IMR-90 (cell line): Measurements from ENCODE around the gene TCFL5. TPM values are rescaled to one million over a fixed set of nuclear protein-coding genes. Genes with fewer than 3 reads are reported as not detected.
A peak's percentile ranks its signal among the peaks of the same experiment; 100 is the strongest.

Experiments
- ATAC-seq: fragments of 200-7000 bp; cut with Tn5 transposase; 2 replicates; pipeline ENCODE4 v1.9.1; 2020; ENCODE audit warnings: low read depth, mild to moderate bottlenecking, moderate library complexity
- BruUV-seq: library from RNA; stranded (reverse); fragments of 400-500 nt; replicated peaks from 2 replicates; lab custom pipeline; 2021; lab: Mats Ljungman, UMichigan
- CTCF ChIA-PET: fragments of 300-600 bp; formaldehyde crosslinking; extraction: SDS; loops from one replicate; lab custom pipeline; 2021; ENCODE audit warnings: antibody characterized with exemption; lab: Yijun Ruan, JAX
- POLR2A ChIA-PET: fragments of 300-600 bp; sonication (Branson Sonifier 250); formaldehyde crosslinking; loops from one replicate; lab custom pipeline; 2022; ENCODE audit warnings: antibody characterized with exemption; ENCODE audit not compliant: unreplicated experiment; lab: Charles Lee
- DNase-seq: peaks from one replicate; pipeline ENCODE4 v3.0.0; 2013
- H2AFZ ChIP-seq: replicated peaks from 2 replicates; pipeline ENCODE3; 2013; ENCODE audit warnings: low read length, mild to moderate bottlenecking; ENCODE audit not compliant: poor library complexity
- H2AK5ac ChIP-seq: 2 replicates; pipeline ENCODE4 v1.6.1; 2013; ENCODE audit warnings: low read depth, low read length, inconsistent platforms
- H2AK9ac ChIP-seq: replicated peaks from 2 replicates; pipeline ENCODE3; 2013; ENCODE audit warnings: mild to moderate bottlenecking, low read depth, low read length, moderate library complexity; ENCODE audit not compliant: poor library complexity
- H2BK120ac ChIP-seq: 2 replicates; pipeline ENCODE4 v1.6.1; 2013; ENCODE audit warnings: low read depth, low read length, inconsistent platforms
- H2BK15ac ChIP-seq: 3 replicates; pipeline ENCODE4 v1.6.1; 2013; ENCODE audit warnings: low read depth, low read length, inconsistent platforms
- H2BK20ac ChIP-seq: 2 replicates; pipeline ENCODE4 v1.6.1; 2013; ENCODE audit warnings: low read depth, mild to moderate bottlenecking, inconsistent platforms, low read length, moderate library complexity
- H2BK5ac ChIP-seq: 2 replicates; pipeline ENCODE4 v1.6.1; 2013; ENCODE audit warnings: mild to moderate bottlenecking, low read depth, low read length, inconsistent platforms; ENCODE audit not compliant: poor library complexity, severe bottlenecking
- H3K14ac ChIP-seq: replicated peaks from 2 replicates; pipeline ENCODE4 v1.6.1; 2013; ENCODE audit warnings: low read depth, low read length, inconsistent platforms
- H3K18ac ChIP-seq: 2 replicates; pipeline ENCODE4 v1.6.1; 2013; ENCODE audit warnings: low read depth, low read length, control low read depth
- H3K23ac ChIP-seq: 2 replicates; pipeline ENCODE4 v1.6.1; 2013; ENCODE audit warnings: low read depth, low read length, inconsistent platforms
- H3K27ac ChIP-seq: 2 replicates; pipeline ENCODE4 v1.5.1; 2013; ENCODE audit warnings: mild to moderate bottlenecking, control low read depth, low read length; ENCODE audit not compliant: insufficient read depth
- H3K27me3 ChIP-seq: 2 replicates; pipeline ENCODE4 v1.6.1; 2013; ENCODE audit warnings: low read length; ENCODE audit not compliant: control insufficient read depth, insufficient read depth
- H3K36me3 ChIP-seq: 2 replicates; pipeline ENCODE4 v1.6.1; 2013; ENCODE audit warnings: low read length, mixed read lengths; ENCODE audit not compliant: control insufficient read depth, insufficient read depth
- H3K4ac ChIP-seq: 2 replicates; pipeline ENCODE4 v1.6.1; 2013; ENCODE audit warnings: low read depth, low read length, inconsistent platforms
- H3K4me1 ChIP-seq: 2 replicates; pipeline ENCODE4 v1.6.1; 2013; ENCODE audit warnings: low read length, mixed read lengths; ENCODE audit not compliant: control insufficient read depth, insufficient read depth
- H3K4me2 ChIP-seq: 2 replicates; pipeline ENCODE4 v1.6.1; 2013; ENCODE audit warnings: low read depth, mild to moderate bottlenecking, control low read depth, low read length, moderate library complexity
- H3K4me3 ChIP-seq: 2 replicates; pipeline ENCODE4 v1.5.1; 2013; ENCODE audit warnings: low read depth, mild to moderate bottlenecking, control low read depth, low read length, moderate library complexity; ENCODE audit not compliant: insufficient read depth
- H3K56ac ChIP-seq: 2 replicates; pipeline ENCODE4 v1.6.1; 2013; ENCODE audit warnings: low read length, inconsistent platforms; ENCODE audit not compliant: insufficient read depth; ENCODE audit errors: extremely low read depth
- H3K79me1 ChIP-seq, 2 experiments: 2 replicates each; pipeline ENCODE4 v1.6.1; 2013; ENCODE audit warnings: low read length in 2 of 2, inconsistent platforms in 1 of 2, low read depth in 1 of 2
- H3K9ac ChIP-seq: 2 replicates; pipeline ENCODE4 v1.6.1; 2013; ENCODE audit warnings: low read depth, low read length, control low read depth
- H3K9me1 ChIP-seq: 2 replicates; pipeline ENCODE4 v1.6.1; 2013; ENCODE audit warnings: low read length, inconsistent platforms; ENCODE audit not compliant: insufficient read depth
- H3K9me3 ChIP-seq: 2 replicates; pipeline ENCODE4 v1.6.1; 2013; ENCODE audit warnings: low read length; ENCODE audit not compliant: control insufficient read depth, insufficient read depth
- H4K20me1 ChIP-seq: 2 replicates; pipeline ENCODE4 v1.6.1; 2013; ENCODE audit warnings: low read length, inconsistent platforms; ENCODE audit not compliant: insufficient read depth
- H4K5ac ChIP-seq: 2 replicates; pipeline ENCODE4 v1.6.1; 2013; ENCODE audit warnings: mild to moderate bottlenecking, low read depth, low read length, control low read depth
- H4K8ac ChIP-seq, 2 experiments: 2 replicates each; pipeline ENCODE4 v1.6.1; 2013; ENCODE audit warnings: low read depth in 2 of 2, low read length in 2 of 2, control low read depth in 1 of 2, inconsistent platforms in 1 of 2
- H4K91ac ChIP-seq: 2 replicates; pipeline ENCODE4 v1.6.1; 2013; ENCODE audit warnings: low read depth, low read length, inconsistent platforms; ENCODE audit not compliant: insufficient read depth
- BHLHE40 ChIP-seq: fragments of 150-350 bp; IDR thresholded peaks from 2 replicates; pipeline ENCODE4 v1.6.1; 2016; ENCODE audit warnings: mild to moderate bottlenecking, low read depth, low read length
- CEBPB ChIP-seq: IDR thresholded peaks from 2 replicates; pipeline ENCODE4 v1.6.1; 2012; ENCODE audit warnings: low read depth, low read length, improper control_type of control experiment
- CHD1 ChIP-seq: IDR thresholded peaks from 2 replicates; pipeline ENCODE4 v1.6.1; 2012; ENCODE audit warnings: low read depth, low read length, improper control_type of control experiment
- MAFK ChIP-seq: IDR thresholded peaks from 2 replicates; pipeline ENCODE4 v1.6.1; 2012; ENCODE audit warnings: low read depth, low read length, improper control_type of control experiment
- MAZ ChIP-seq: IDR thresholded peaks from 2 replicates; pipeline ENCODE4 v1.6.1; 2012; ENCODE audit warnings: low read depth, mild to moderate bottlenecking, low read length, improper control_type of control experiment, moderate library complexity, borderline replicate concordance
- MXI1 ChIP-seq: IDR thresholded peaks from 2 replicates; pipeline ENCODE4 v1.6.1; 2012; ENCODE audit warnings: low read depth, mild to moderate bottlenecking, low read length, moderate library complexity, borderline replicate concordance
- NFE2L2 ChIP-seq: fragments of 150-350 bp; IDR thresholded peaks from 2 replicates; pipeline ENCODE4 v1.6.1; 2016; ENCODE audit warnings: low read depth, mild to moderate bottlenecking, low read length
- POLR2A ChIP-seq: IDR thresholded peaks from 2 replicates; pipeline ENCODE4 v1.6.1; 2012; ENCODE audit warnings: mild to moderate bottlenecking, low read depth, low read length
- RAD21 ChIP-seq: IDR thresholded peaks from 2 replicates; pipeline ENCODE4 v1.6.1; 2012; ENCODE audit warnings: low read length, improper control_type of control experiment
- RFX5 ChIP-seq: IDR thresholded peaks from 2 replicates; pipeline ENCODE4 v1.8.0; 2012; ENCODE audit warnings: low read depth, mild to moderate bottlenecking, low read length, moderate library complexity
- SMC3 ChIP-seq: fragments of 150-350 bp; IDR thresholded peaks from 2 replicates; pipeline ENCODE4 v1.6.1; 2016; ENCODE audit warnings: low read depth, mild to moderate bottlenecking, antibody characterized with exemption, low read length, moderate library complexity
- USF2 ChIP-seq: fragments of 150-350 bp; IDR thresholded peaks from 2 replicates; pipeline ENCODE4 v1.6.1; 2017; ENCODE audit warnings: mild to moderate bottlenecking, antibody characterized with exemption, low read length, low read depth
- WGBS, 2 experiments: methylation state at CpG; one replicate each; pipeline versions ENCODE4 v1.1.5 to v1.1.7; 2013; ENCODE audit warnings: missing lambda C conversion rate in 2 of 2; ENCODE audit not compliant: insufficient read length in 1 of 2; ENCODE audit errors: extremely low coverage in 2 of 2; 5-methylcytosine and 5-hydroxymethylcytosine counted together
- dilution Hi-C: fragments of 300-500 bp; cut with HindIII; formaldehyde crosslinking; loops from one replicate; pipeline ENCODE4 v1.14.3; 2018; ENCODE audit warnings: low sequenced_read_pairs; ENCODE audit not compliant: unreplicated experiment
- in situ Hi-C: fragments of 300-500 bp; cut with MboI; formaldehyde crosslinking; loops from 3 replicates; pipeline ENCODE4 v1.14.3; 2019; ENCODE audit warnings: low sequenced_read_pairs, inconsistent platforms, mixed read lengths
- intact Hi-C: fragments of 100-400 bp; cut with micrococcal nuclease; formaldehyde crosslinking; loops from 2 replicates; pipeline ENCODE4 v1.10.0; 2022
- polyA plus RNA-seq, 3 experiments: library from polyadenylated mRNA; depleted of rRNA; stranded (reverse); fragments of >200 nt; gene quantifications; 2 replicates each; pipeline ENCODE4 v1.2.3, GENCODE V29; 2012; ENCODE audit warnings: low replicate concordance in 1 of 3
- total RNA-seq: library from RNA; depleted of rRNA; stranded (reverse); fragments of >200 nt; gene quantifications from 2 replicates; pipeline ENCODE4 v1.2.3, GENCODE V29; 2012

TCFL5 gene
- total and polyA plus RNA-seq, 2 of the 4 experiments (the other 2 are of a cell fraction), result 6.0 to 8.2 TPM

GRCh38 chr20:62860924-62861691, 514 bp downstream of the TCFL5 start:
- ATAC-seq (peak; percentile 41), DNase-seq (no peak)
- H3K27ac ChIP-seq, result peak overlapping the region; percentile 87; the same call in 1 of the 2 replicates
- no peak overlapping the region for H3K56ac ChIP-seq
- H3K79me1 ChIP-seq, result peaks cover 14 to 37% of the 10 kb centered on the region in 2 experiments
- peak overlapping the region; percentile 93 for H2AK9ac ChIP-seq
- peak overlapping the region; percentile 98 for H2AFZ ChIP-seq
- peaks cover 10% of the 10 kb centered on the region; the same call in 1 of the 2 replicates for H3K36me3 ChIP-seq
- dilution Hi-C loops (no loop called here), in situ Hi-C loops (no loop called here), intact Hi-C loops (loop anchor here (5.0 kb wide), 1 partner anchor 56 kb away; no protein-coding TSS in a partner anchor)
- BruUV-seq, result no TSS peak
- H3K23ac ChIP-seq, result peak overlapping the region; percentile 93; the same call in 1 of the 2 replicates
- H3K18ac ChIP-seq, result no peak overlapping the region
- H4K5ac ChIP-seq, result no peak overlapping the region
- H2AK5ac ChIP-seq, result peak overlapping the region; percentile 84; the same call in 1 of the 2 replicates
- H4K8ac ChIP-seq, result peak overlapping the region in 1 of 2 experiments; percentile 89; a peak in 2 of 4 replicates
- no peaks in the 10 kb centered on the region; the same call in 1 of the 2 replicates for H3K27me3 ChIP-seq
- no peak overlapping the region for H2BK15ac ChIP-seq
- peak overlapping the region; percentile 32 for H2BK5ac ChIP-seq
- H2BK120ac ChIP-seq, result no peak overlapping the region
- peaks cover 4% of the 10 kb centered on the region; the same call in 1 of the 2 replicates for H3K9me1 ChIP-seq
- H3K4me2 ChIP-seq, result peak overlapping the region; percentile 99
- peak overlapping the region; percentile 88 for H3K14ac ChIP-seq
- 1% methylated on average over 56 of the region's 129 CpGs; no CpG with 5 or more reads in 1 of the 2 experiments for WGBS, 2 experiments
- no peak overlapping the region for H2BK20ac ChIP-seq
- H4K91ac ChIP-seq, result no peak overlapping the region; the same call in 1 of the 2 replicates
- H3K9ac ChIP-seq, result peak overlapping the region; percentile 98
- CTCF ChIA-PET, result interaction anchor here (1.0 kb wide), 1 partner anchor 55 kb away, joined by 3 read pairs; no protein-coding TSS in a partner anchor
- H4K20me1 ChIP-seq, result peaks cover 19% of the 10 kb centered on the region
- peak overlapping the region; percentile 100 for H3K4me3 ChIP-seq
- TF ChIP-seq USF2 (no peak), MXI1 (no peak), BHLHE40 (no peak), CHD1 (no peak), NFE2L2 (no peak), SMC3 (no peak), POLR2A (no peak), MAFK (no peak), MAZ (no peak), RAD21 (no peak), CEBPB (no peak), RFX5 (no peak)
- POLR2A ChIA-PET, result interaction anchor here (0.6 kb wide), 1 partner anchor 14 kb away, joined by 4 read pairs; no protein-coding TSS in a partner anchor
- H3K9me3 ChIP-seq, result no peaks in the 10 kb centered on the region
- H3K4ac ChIP-seq, result peak overlapping the region; percentile 91
- 0 out of 2 replicates have a peak, but pooled peaks cover 3% of the 10 kb centered on the region for H3K4me1 ChIP-seq
